SK-N-SH (cell line): ENCODE measurements around the gene SLC9A7. TPM values are rescaled to one million over a fixed set of nuclear protein-coding genes. Genes with fewer than 3 reads are reported as not detected.

Source experiments
- CTCF ChIA-PET: fragments of 300-600, 350-600 bp; formaldehyde crosslinking; extraction: SDS; loops from one replicate; lab custom pipeline; 2021; lab: Yijun Ruan, JAX
- POLR2A ChIA-PET: fragments of 350-600 bp; sonication (Branson Sonifier 250); formaldehyde crosslinking; extraction: SDS; loops from one replicate; lab custom pipeline; 2020; ENCODE audit warnings: antibody characterized with exemption, inconsistent platforms; lab: Yijun Ruan, JAX
- DNase-seq: peaks from one replicate; pipeline ENCODE4 v3.0.0; 2012
- H2AFZ ChIP-seq: fragments of 200-600 bp; sonication (generic); 2 replicates; pipeline ENCODE4 v1.8.1; 2016; ENCODE audit warnings: antibody characterized with exemption, mild to moderate bottlenecking, low read depth
- H3F3A ChIP-seq: fragments of 200-600 bp; sonication (generic); replicated peaks from 2 replicates; pipeline ENCODE3; 2016; ENCODE audit warnings: antibody characterized with exemption, mild to moderate bottlenecking; ENCODE audit not compliant: insufficient read depth
- H3K27ac ChIP-seq, 2 experiments: fragments of 200-500 bp in 1 of 2; fragments of 200-600 bp in 1 of 2; sonication (Bioruptor generic) in 1 of 2; sonication (generic), shearing (Covaris generic) in 1 of 2; 2 replicates each; pipeline versions ENCODE4 v1.5.1 to v1.6.1; 2014 to 2016; ENCODE audit warnings: low read depth in 2 of 2, inconsistent platforms in 1 of 2, low read length in 1 of 2, mild to moderate bottlenecking in 1 of 2, mixed read lengths in 1 of 2
- H3K27me3 ChIP-seq: fragments of 200-600 bp; sonication (generic), shearing (Covaris generic); 2 replicates; pipeline ENCODE4 v1.6.1; 2016; ENCODE audit warnings: mixed run types; ENCODE audit not compliant: insufficient read depth
- H3K36me3 ChIP-seq, 2 experiments: fragments of 200-500 bp in 1 of 2; fragments of 200-600 bp in 1 of 2; sonication (Bioruptor generic) in 1 of 2; sonication (generic) in 1 of 2; replicated peaks in 1 of 2; 2 replicates each; pipeline versions ENCODE3 to v1.5.1; 2014 to 2016; ENCODE audit warnings: low read length in 1 of 2, mild to moderate bottlenecking in 1 of 2; ENCODE audit not compliant: insufficient read depth in 2 of 2, control insufficient read depth in 1 of 2
- H3K4me1 ChIP-seq, 2 experiments: fragments of 200-500 bp in 1 of 2; fragments of 200-600 bp in 1 of 2; sonication (Bioruptor generic) in 1 of 2; sonication (generic), shearing (Covaris generic) in 1 of 2; 2 replicates each; pipeline versions ENCODE4 v1.5.1 to v1.6.1; 2014 to 2016; ENCODE audit warnings: low read depth in 1 of 2, low read length in 1 of 2, mixed run types in 1 of 2; ENCODE audit not compliant: insufficient read depth in 2 of 2, control insufficient read depth in 1 of 2
- H3K4me2 ChIP-seq: fragments of 200-600 bp; sonication (generic), shearing (Covaris generic); 2 replicates; pipeline ENCODE4 v1.6.1; 2017; ENCODE audit warnings: mixed run types
- H3K4me3 ChIP-seq, 2 experiments: fragments of 200-500 bp in 1 of 2; fragments of 200-600 bp in 1 of 2; sonication (Bioruptor generic) in 1 of 2; sonication (generic), shearing (Covaris generic) in 1 of 2; 2 replicates each; pipeline versions ENCODE4 v1.5.1 to v1.8.1; 2014 to 2016; ENCODE audit warnings: low read depth in 2 of 2, inconsistent platforms in 1 of 2, low read length in 1 of 2, mild to moderate bottlenecking in 1 of 2, mixed read lengths in 1 of 2, moderate library complexity in 1 of 2
- H3K79me2 ChIP-seq: fragments of 200-600 bp; sonication (generic); 2 replicates; pipeline ENCODE4 v1.8.1; 2017; ENCODE audit warnings: mild to moderate bottlenecking; ENCODE audit not compliant: insufficient read depth
- H3K9ac ChIP-seq: fragments of 200-600 bp; sonication (generic); 2 replicates; pipeline ENCODE4 v1.6.1; 2017; ENCODE audit warnings: mixed run types
- H3K9me2 ChIP-seq: fragments of 200-600 bp; sonication (generic); 2 replicates; pipeline ENCODE4 v1.6.1; 2017; ENCODE audit warnings: mixed run types
- H3K9me3 ChIP-seq: fragments of 200-600 bp; sonication (generic); 2 replicates; pipeline ENCODE4 v1.6.1; 2017; ENCODE audit warnings: mixed run types, mild to moderate bottlenecking, moderate library complexity
- H4K20me1 ChIP-seq: fragments of 200-600 bp; sonication (generic); 2 replicates; pipeline ENCODE4 v1.6.1; 2017; ENCODE audit warnings: mild to moderate bottlenecking, mixed run types; ENCODE audit not compliant: insufficient read depth
- CTCF ChIP-seq: fragments of 200-600 bp; sonication (generic); IDR thresholded peaks from 2 replicates; pipeline ENCODE4 v1.6.1; 2017; ENCODE audit warnings: antibody characterized with exemption, mild to moderate bottlenecking, moderate library complexity
- ELF1 ChIP-seq: IDR thresholded peaks from 2 replicates; pipeline ENCODE4 v1.4.0; 2012
- EZH2phosphoT487 ChIP-seq: fragments of 200-600 bp; sonication (generic); IDR thresholded peaks from 2 replicates; pipeline ENCODE4 v1.6.1; 2017; ENCODE audit warnings: low read depth, mixed run types, mild to moderate bottlenecking, antibody characterized with exemption, moderate library complexity, borderline replicate concordance
- FOSL2 ChIP-seq: IDR thresholded peaks from 2 replicates; pipeline ENCODE4 v1.4.0; 2012; ENCODE audit warnings: low read depth, mild to moderate bottlenecking, moderate library complexity, borderline replicate concordance
- GABPA ChIP-seq: IDR thresholded peaks from 2 replicates; pipeline ENCODE4 v1.4.0; 2012; ENCODE audit warnings: low read depth, mild to moderate bottlenecking
- GATA2 ChIP-seq: sonication (generic); formaldehyde crosslinking; IDR thresholded peaks from 2 replicates; pipeline ENCODE4 v1.5.0; 2020; ENCODE audit warnings: mild to moderate bottlenecking, missing genetic modification reagents
- MEF2A ChIP-seq: IDR thresholded peaks from 2 replicates; pipeline ENCODE4 v1.4.0; 2012; ENCODE audit warnings: low read depth, borderline replicate concordance
- NFIC ChIP-seq: IDR thresholded peaks from 2 replicates; pipeline ENCODE4 v1.4.0; 2012; ENCODE audit warnings: borderline replicate concordance
- NRF1 ChIP-seq: IDR thresholded peaks from 2 replicates; pipeline ENCODE4 v1.6.1; 2012; ENCODE audit warnings: low read depth, mild to moderate bottlenecking, low read length
- RAD21 ChIP-seq: IDR thresholded peaks from 2 replicates; pipeline ENCODE4 v1.6.1; 2012; ENCODE audit warnings: mild to moderate bottlenecking, low read length
- REST ChIP-seq: IDR thresholded peaks from 2 replicates; pipeline ENCODE4 v1.6.1; 2012; ENCODE audit warnings: mild to moderate bottlenecking, low read depth, low read length, moderate library complexity
- RFX5 ChIP-seq: IDR thresholded peaks from 2 replicates; pipeline ENCODE4 v1.6.1; 2012; ENCODE audit warnings: mild to moderate bottlenecking, improper control_type of control experiment, low read length
- RXRA ChIP-seq: IDR thresholded peaks from 2 replicates; pipeline ENCODE4 v1.4.0; 2012; ENCODE audit warnings: low read depth, mild to moderate bottlenecking, borderline replicate concordance
- SIN3A ChIP-seq: IDR thresholded peaks from 2 replicates; pipeline ENCODE4 v1.6.1; 2012; ENCODE audit warnings: low read depth, mild to moderate bottlenecking, low read length, moderate library complexity, borderline replicate concordance
- TEAD4 ChIP-seq: IDR thresholded peaks from 2 replicates; pipeline ENCODE4 v1.4.0; 2012; ENCODE audit warnings: mild to moderate bottlenecking, borderline replicate concordance; ENCODE audit not compliant: insufficient read depth
- USF1 ChIP-seq: IDR thresholded peaks from 2 replicates; pipeline ENCODE4 v1.4.0; 2012; ENCODE audit warnings: low read depth, borderline replicate concordance
- USF2 ChIP-seq: fragments of 150-350 bp; IDR thresholded peaks from 2 replicates; pipeline ENCODE4 v1.6.1; 2017; ENCODE audit warnings: antibody characterized with exemption, low read length, low read depth, borderline replicate concordance
- YY1 ChIP-seq: IDR thresholded peaks from 2 replicates; pipeline ENCODE4 v1.4.0; 2012; ENCODE audit warnings: low read depth, mild to moderate bottlenecking
- WGBS: methylation state at CpG from one replicate; pipeline ENCODE4 v1.1.6; 2017; ENCODE audit warnings: low lambda C conversion rate; 5-methylcytosine and 5-hydroxymethylcytosine counted together
- polyA plus RNA-seq, 3 experiments: library from polyadenylated mRNA; depleted of rRNA; stranded (reverse); fragments of >200 nt; gene quantifications; 2 replicates each; pipeline ENCODE4 v1.2.3, GENCODE V29; 2012

SLC9A7 gene
- polyA plus RNA-seq, 1 of the 3 experiments (the other 2 are of a cell fraction) = 10.5 TPM

GRCh38 chrX:46636223-46636622, 122.7 kb downstream of the SLC9A7 start (continued):
- TF ChIP-seq NFIC = no peak

- Histone ChIP-seq H3K4me2 (no peak overlapping the region), H3K9me3 (no peaks in the 10 kb centered on the region), H3K9ac (no peak overlapping the region), H3K36me3 (no peaks in the 10 kb centered on the region), H2AFZ (no peak overlapping the region), H3K27me3 (no peaks in the 10 kb centered on the region; the same call in 1 of the 2 replicates), H3K4me3 (no peak overlapping the region), H3K4me1 (no peaks in the 10 kb centered on the region; a peak in 2 of 4 replicates), H3K27ac (no peak overlapping the region), H4K20me1 (no peaks in the 10 kb centered on the region), H3F3A (no peaks in the 10 kb centered on the region), H3K9me2 (no peaks in the 10 kb centered on the region), H3K79me2 (no peaks in the 10 kb centered on the region)
- TF ChIP-seq NRF1 (no peak), MEF2A (no peak), USF1 (no peak), GABPA (no peak), RXRA (no peak), USF2 (no peak), TEAD4 (no peak), RAD21 (no peak), EZH2phosphoT487 (no peak), ELF1 (no peak)
- ChIA-PET CTCF (interaction anchor here (1.4 kb wide), 1 partner anchor 62 kb away, joined by 3 read pairs; no protein-coding TSS in a partner anchor), POLR2A (no interaction called here)
- WGBS = 48% methylated on average over 2 of the region's 2 CpGs
- DNase-seq = no peak
Measured at GRCh38 chrX:46635186-46635585, 123.7 kb downstream of the SLC9A7 start.

GRCh38 chrX:46634577-46634976, 124.3 kb downstream of the SLC9A7 start:
- Histone ChIP-seq H3K4me2 (no peak overlapping the region), H3K4me3 (no peak overlapping the region), H3K9ac (no peak overlapping the region), H3K27ac (no peak overlapping the region), H3K9me3 (no peaks in the 10 kb centered on the region), H2AFZ (no peak overlapping the region), H3K9me2 (no peaks in the 10 kb centered on the region), H3K36me3 (no peaks in the 10 kb centered on the region), H3K27me3 (no peaks in the 10 kb centered on the region; the same call in 1 of the 2 replicates), H3K4me1 (no peaks in the 10 kb centered on the region; a peak in 2 of 4 replicates), H3F3A (no peaks in the 10 kb centered on the region), H3K79me2 (no peaks in the 10 kb centered on the region), H4K20me1 (no peaks in the 10 kb centered on the region)
- ChIA-PET CTCF (interaction anchor here (1.4 kb wide), 1 partner anchor 62 kb away, joined by 3 read pairs; no protein-coding TSS in a partner anchor), POLR2A (no interaction called here)
- no peak for DNase-seq
- WGBS = 49% methylated on average over 3 of the region's 3 CpGs
- TF ChIP-seq RFX5 (no peak), CTCF (no peak), YY1 (no peak), FOSL2 (no peak), ELF1 (no peak), GATA2 (no peak), NRF1 (no peak), REST (no peak), USF1 (no peak), GABPA (no peak), SIN3A (no peak)
